Measurements from ENCODE around the gene NFASC. TPM values are rescaled to one million over a fixed set of nuclear protein-coding genes. Genes with fewer than 3 reads are reported as not detected.

Gene NFASC
- total and polyA plus RNA-seq, 8 donors: 1.1 to 54.2 (median 13.3) TPM

DNA sequence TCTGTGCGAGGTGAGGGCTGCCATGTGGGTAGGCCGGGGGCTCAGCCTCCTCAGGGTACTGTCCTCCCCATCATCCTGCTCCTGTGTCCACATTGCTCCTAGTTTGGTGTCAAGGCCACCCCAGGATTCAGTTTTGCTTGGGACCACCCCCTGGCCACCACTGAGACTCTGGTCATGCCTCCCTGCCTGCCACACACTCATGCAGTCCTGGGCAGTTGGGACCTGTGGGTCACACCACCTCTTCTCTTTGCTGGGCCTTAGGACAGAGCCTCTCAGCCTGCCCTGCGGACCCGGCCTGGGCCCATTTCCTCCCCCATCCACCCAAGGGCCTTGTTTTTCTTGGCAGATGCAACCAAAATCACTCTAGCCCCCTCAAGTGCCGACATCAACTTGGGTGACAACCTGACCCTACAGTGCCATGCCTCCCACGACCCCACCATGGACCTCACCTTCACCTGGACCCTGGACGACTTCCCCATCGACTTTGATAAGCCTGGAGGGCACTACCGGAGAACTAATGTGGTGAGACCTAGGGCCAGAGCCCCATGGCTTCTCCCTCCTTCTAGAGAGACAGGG is 194.2 kb downstream of the NFASC start:
- Histone ChIP-seq H3K9me3 (no peaks in the 10 kb centered on the region), H3K27ac (no peak overlapping the region), H3K4me1 (peaks cover 0 to 8% (median 3%) of the 10 kb centered on the region in 4 donors), H3K4me3 (no peak overlapping the region), H3K27me3 (peaks cover 0 to 10% (median 0%) of the 10 kb centered on the region in 3 donors), H3K36me3 (no peaks in the 10 kb centered on the region)
- 87 to 90% (median 89%) methylated on average over 9 of the region's 9 CpGs for WGBS, 5 donors
- TF ChIP-seq EP300 (IDR thresholded peaks at IDR 0.05) (no peak), POLR2A (IDR thresholded peaks at IDR 0.05) (no peak), POLR2AphosphoS5 (IDR thresholded peaks at IDR 0.05) (no peak)
- TF ChIP-seq, protein P1, sequence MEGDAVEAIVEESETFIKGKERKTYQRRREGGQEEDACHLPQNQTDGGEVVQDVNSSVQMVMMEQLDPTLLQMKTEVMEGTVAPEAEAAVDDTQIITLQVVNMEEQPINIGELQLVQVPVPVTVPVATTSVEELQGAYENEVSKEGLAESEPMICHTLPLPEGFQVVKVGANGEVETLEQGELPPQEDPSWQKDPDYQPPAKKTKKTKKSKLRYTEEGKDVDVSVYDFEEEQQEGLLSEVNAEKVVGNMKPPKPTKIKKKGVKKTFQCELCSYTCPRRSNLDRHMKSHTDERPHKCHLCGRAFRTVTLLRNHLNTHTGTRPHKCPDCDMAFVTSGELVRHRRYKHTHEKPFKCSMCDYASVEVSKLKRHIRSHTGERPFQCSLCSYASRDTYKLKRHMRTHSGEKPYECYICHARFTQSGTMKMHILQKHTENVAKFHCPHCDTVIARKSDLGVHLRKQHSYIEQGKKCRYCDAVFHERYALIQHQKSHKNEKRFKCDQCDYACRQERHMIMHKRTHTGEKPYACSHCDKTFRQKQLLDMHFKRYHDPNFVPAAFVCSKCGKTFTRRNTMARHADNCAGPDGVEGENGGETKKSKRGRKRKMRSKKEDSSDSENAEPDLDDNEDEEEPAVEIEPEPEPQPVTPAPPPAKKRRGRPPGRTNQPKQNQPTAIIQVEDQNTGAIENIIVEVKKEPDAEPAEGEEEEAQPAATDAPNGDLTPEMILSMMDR (IDR thresholded peaks at IDR 0.05): no peak
- intact Hi-C loops (cut with DNase I; ENCODE audit: low total_unique reads): no loop called here
- DNase-seq: no peak

DNA sequence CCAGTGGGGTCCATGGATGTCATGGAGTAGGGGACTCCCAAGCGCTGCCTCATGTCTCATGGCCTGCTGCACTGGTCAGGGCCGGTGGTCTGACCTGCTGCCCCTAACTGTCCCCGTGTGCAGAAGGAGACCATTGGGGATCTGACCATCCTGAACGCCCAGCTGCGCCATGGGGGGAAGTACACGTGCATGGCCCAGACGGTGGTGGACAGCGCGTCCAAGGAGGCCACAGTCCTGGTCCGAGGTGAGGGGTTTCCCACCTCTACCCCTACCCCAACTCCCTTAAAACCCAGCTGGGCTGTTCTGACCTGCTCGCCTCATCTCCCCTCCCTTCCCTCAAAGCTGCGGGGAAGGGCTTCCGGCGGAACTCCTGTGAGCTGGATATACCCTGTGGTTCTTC is 195.0 kb downstream of the NFASC start:
- H3K27ac ChIP-seq: no peak overlapping the region
- no peaks in the 10 kb centered on the region for H3K36me3 ChIP-seq
- peaks cover 0 to 8% (median 3%) of the 10 kb centered on the region in 4 donors for H3K4me1 ChIP-seq
- H3K9me3 ChIP-seq: no peaks in the 10 kb centered on the region
- H3K4me3 ChIP-seq: no peak overlapping the region
- peaks cover 0 to 10% (median 0%) of the 10 kb centered on the region in 3 donors for H3K27me3 ChIP-seq
- no peak for DNase-seq
- 88 to 94% (median 89%) methylated on average over 12 to 14 of the region's 14 CpGs for WGBS, 5 donors
- TF ChIP-seq, protein P1 (IDR thresholded peaks at IDR 0.05): no peak
- TF ChIP-seq EP300 (IDR thresholded peaks at IDR 0.05) (no peak), POLR2A (IDR thresholded peaks at IDR 0.05) (no peak), POLR2AphosphoS5 (IDR thresholded peaks at IDR 0.05) (no peak)
- intact Hi-C loops (cut with DNase I; ENCODE audit: low total_unique reads): no loop called here

DNA sequence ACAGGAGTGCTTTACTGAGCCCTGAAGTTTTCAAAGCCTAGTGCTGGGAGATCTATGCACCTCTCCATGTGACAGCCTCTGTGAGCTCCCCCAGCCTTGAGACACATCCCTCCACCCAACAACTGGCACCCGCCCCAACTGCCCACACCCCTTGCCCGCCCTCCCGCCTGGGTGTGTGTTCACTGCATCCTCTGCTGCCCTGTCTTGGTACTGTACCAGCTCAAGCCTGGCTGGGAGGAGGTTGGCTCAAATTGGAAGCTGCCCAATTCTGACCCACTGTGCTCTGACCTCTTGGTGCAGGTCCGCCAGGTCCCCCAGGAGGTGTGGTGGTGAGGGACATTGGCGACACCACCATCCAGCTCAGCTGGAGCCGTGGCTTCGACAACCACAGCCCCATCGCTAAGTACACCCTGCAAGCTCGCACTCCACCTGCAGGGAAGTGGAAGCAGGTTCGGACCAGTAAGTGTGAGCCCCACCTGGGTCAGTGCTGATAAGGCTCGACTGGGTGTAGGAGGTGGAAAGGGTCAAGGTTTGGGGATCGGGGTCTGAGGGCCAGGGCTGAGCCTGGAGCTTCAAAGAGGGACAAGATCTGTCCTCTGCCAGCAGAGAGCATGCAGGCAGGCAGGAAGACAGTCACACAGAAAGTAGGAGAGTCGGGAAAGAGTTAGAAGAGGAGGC is 195.6 kb downstream of the NFASC start:
- intact Hi-C loops (cut with DNase I; ENCODE audit: low total_unique reads): no loop called here
- TF ChIP-seq EP300 (IDR thresholded peaks at IDR 0.05) (no peak), POLR2AphosphoS5 (IDR thresholded peaks at IDR 0.05) (no peak), POLR2A (IDR thresholded peaks at IDR 0.05) (no peak)
- TF ChIP-seq, protein P1 (IDR thresholded peaks at IDR 0.05): no peak
- peaks cover 0 to 10% (median 0%) of the 10 kb centered on the region in 3 donors for H3K27me3 ChIP-seq
- DNase-seq: no peak
- H3K27ac ChIP-seq: no peak overlapping the region
- H3K4me3 ChIP-seq: no peak overlapping the region
- peaks cover 0 to 7% (median 3%) of the 10 kb centered on the region in 4 donors for H3K4me1 ChIP-seq
- no peaks in the 10 kb centered on the region for H3K36me3 ChIP-seq
- H3K9me3 ChIP-seq: no peaks in the 10 kb centered on the region
- 37 to 68% (median 48%) methylated on average over 11 to 13 of the region's 13 CpGs for WGBS, 5 donors

DNA sequence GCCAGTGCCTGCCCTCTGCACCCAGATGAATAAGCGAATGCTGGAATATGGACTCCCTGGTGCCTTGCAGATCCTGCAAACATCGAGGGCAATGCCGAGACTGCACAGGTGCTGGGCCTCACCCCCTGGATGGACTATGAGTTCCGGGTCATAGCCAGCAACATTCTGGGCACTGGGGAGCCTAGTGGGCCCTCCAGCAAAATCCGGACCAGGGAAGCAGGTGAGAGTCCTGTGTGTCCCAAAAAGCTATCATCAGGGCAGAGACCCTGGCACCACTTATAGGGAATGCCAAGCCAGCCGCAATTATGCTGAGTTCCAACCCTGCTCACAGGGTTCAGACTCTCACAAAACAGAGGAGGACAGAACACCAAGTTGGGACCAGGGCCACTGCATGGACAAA is 196.4 kb downstream of the NFASC start:
- H3K27ac ChIP-seq: no peak overlapping the region
- DNase-seq: no peak
- H3K4me1 ChIP-seq: no peaks in the 10 kb centered on the region
- 85 to 92% (median 91%) methylated on average over 6 of the region's 6 CpGs for WGBS, 5 donors
- intact Hi-C loops (cut with DNase I; ENCODE audit: low total_unique reads): no loop called here
- peaks cover 0 to 10% (median 0%) of the 10 kb centered on the region in 3 donors for H3K27me3 ChIP-seq
- no peaks in the 10 kb centered on the region for H3K36me3 ChIP-seq
- TF ChIP-seq POLR2A (IDR thresholded peaks at IDR 0.05) (no peak), EP300 (IDR thresholded peaks at IDR 0.05) (no peak), POLR2AphosphoS5 (IDR thresholded peaks at IDR 0.05) (no peak)
- TF ChIP-seq, protein P1 (IDR thresholded peaks at IDR 0.05): no peak
- H3K9me3 ChIP-seq: no peaks in the 10 kb centered on the region
- no peak overlapping the region for H3K4me3 ChIP-seq
